Coronary artery (tissue), 2 donors: ENCODE data around the gene ZBED5.

Source experiments
- DNase-seq: peaks from one replicate; pipeline ENCODE4 v3.0.0-alpha.2; 2017; ENCODE audit warnings: low spot score
- H3K27ac ChIP-seq, 2 donors: fragments of 200-600 bp; sonication (generic); one replicate each; pipeline ENCODE4 v1.5.1; 2016 to 2019
- H3K4me3 ChIP-seq: fragments of 200-600 bp; sonication (generic); 2 replicates; pipeline ENCODE4 v1.5.1; 2016; ENCODE audit warnings: mild to moderate bottlenecking, moderate library complexity
- CTCF ChIP-seq: fragments of 200-600 bp; sonication (generic); IDR thresholded peaks from one replicate; pipeline ENCODE4 v1.5.1; 2019; ENCODE audit warnings: antibody characterized with exemption

The ZBED5 gene

GRCh38 chr11:10857709-10858438 lies at the start of gene ZBED5:
Gene ZBED5, minus strand, starts transcription at chr11:10858053. Its CDS starts 3,108 bp downstream, at chr11:10854945.
- no peak for TF ChIP-seq CTCF
- H3K27ac ChIP-seq: peak within 1 kb of the TSS; percentile 86 to 93
- peak within 1 kb of the TSS; percentile 80 for H3K4me3 ChIP-seq
- peak; percentile 98 for DNase-seq

- Histone ChIP-seq H3K27ac (no peak overlapping the region), H3K4me3 (no peak overlapping the region)
- TF ChIP-seq CTCF: no peak
- DNase-seq: no peak
Observed at GRCh38 chr11:10906521-10906920, 48.7 kb upstream of the ZBED5 start.

- Histone ChIP-seq H3K27ac (peak overlapping the region; percentile 27 to 34), H3K4me3 (no peak overlapping the region)
- no peak for DNase-seq
- no peak for TF ChIP-seq CTCF
Observed at GRCh38 chr11:10902301-10903063, 44.6 kb upstream of the ZBED5 start.

- H3K27ac ChIP-seq: peak overlapping the region; percentile 95 to 97
- H3K4me3 ChIP-seq: no peak overlapping the region
- no peak for DNase-seq
- TF ChIP-seq CTCF: no peak
Observed at GRCh38 chr11:10900681-10901415, 43.0 kb upstream of the ZBED5 start.

GRCh38 chr11:10899121-10899830 lies 41.4 kb upstream of the ZBED5 start:
- peak; percentile 83 for DNase-seq
- Histone ChIP-seq H3K4me3 (peak overlapping the region; percentile 46), H3K27ac (peak overlapping the region; percentile 95 to 97)
- no peak for TF ChIP-seq CTCF

GRCh38 chr11:10898763-10899025 lies 40.8 kb upstream of the ZBED5 start:
- DNase-seq: no peak
- H3K27ac ChIP-seq: peak overlapping the region; percentile 95 to 97
- TF ChIP-seq CTCF: no peak
- no peak overlapping the region for H3K4me3 ChIP-seq
